OCI-LY7 (cell line): Measurements from ENCODE around the gene TMEM165. TPM values are rescaled to one million over a fixed set of nuclear protein-coding genes. Genes with fewer than 3 reads are reported as not detected.

ENCODE experiments used
- BruUV-seq: library from RNA; stranded (reverse); fragments of 400-500 nt; replicated peaks from 2 replicates; lab custom pipeline; 2021; lab: Mats Ljungman, UMichigan
- CTCF ChIA-PET: fragments of 300-600 bp; sonication (Branson Sonifier 250); formaldehyde crosslinking; loops from one replicate; lab custom pipeline; 2022; ENCODE audit warnings: antibody characterized with exemption; ENCODE audit not compliant: unreplicated experiment; lab: Charles Lee
- POLR2A ChIA-PET: fragments of 300-600 bp; sonication (Branson Sonifier 250); formaldehyde crosslinking; loops from one replicate; lab custom pipeline; 2022; ENCODE audit warnings: antibody characterized with exemption; lab: Charles Lee
- DNase-seq: peaks from one replicate; pipeline ENCODE4 v3.0.0-alpha.2; 2015; ENCODE audit warnings: low spot score
- H2AFZ ChIP-seq: fragments of 200-600 bp; sonication (generic), shearing (Covaris generic); 2 replicates; pipeline ENCODE4 v1.6.1; 2014; ENCODE audit warnings: mild to moderate bottlenecking, antibody characterized with exemption, low read length, moderate library complexity
- H3K27ac ChIP-seq: fragments of 200-600 bp; sonication (generic); 2 replicates; pipeline ENCODE4 v1.5.1; 2014; ENCODE audit warnings: mixed run types, low read depth, mild to moderate bottlenecking, moderate library complexity, low read length, inconsistent platforms; ENCODE audit not compliant: poor library complexity, severe bottlenecking
- H3K36me3 ChIP-seq: fragments of 200-600 bp; sonication (generic); 2 replicates; pipeline ENCODE4 v1.6.1; 2014; ENCODE audit warnings: mild to moderate bottlenecking, antibody characterized with exemption, low read length, moderate library complexity, mixed read lengths; ENCODE audit not compliant: insufficient read depth
- H3K4me1 ChIP-seq: fragments of 200-600 bp; sonication (generic); 2 replicates; pipeline ENCODE4 v1.5.1; 2014; ENCODE audit warnings: mild to moderate bottlenecking, low read length; ENCODE audit not compliant: insufficient read depth, poor library complexity, severe bottlenecking
- H3K4me2 ChIP-seq: fragments of 200-600 bp; sonication (generic); 2 replicates; pipeline ENCODE4 v1.6.1; 2014; ENCODE audit warnings: mild to moderate bottlenecking, low read length
- H3K4me3 ChIP-seq: fragments of 200-600 bp; sonication (generic); 2 replicates; pipeline ENCODE4 v1.5.1; 2014; ENCODE audit warnings: mild to moderate bottlenecking, low read depth, low read length; ENCODE audit not compliant: poor library complexity, severe bottlenecking
- H3K79me2 ChIP-seq: fragments of 200-600 bp; sonication (generic); 2 replicates; pipeline ENCODE4 v1.6.1; 2016; ENCODE audit warnings: low read depth, mild to moderate bottlenecking, low read length, moderate library complexity, mixed read lengths; ENCODE audit not compliant: insufficient read depth
- H3K9me2 ChIP-seq: fragments of 200-600 bp; sonication (generic); 2 replicates; pipeline ENCODE4 v1.6.1; 2016; ENCODE audit warnings: mild to moderate bottlenecking, low read length, mixed read lengths; ENCODE audit not compliant: insufficient read depth
- H3K9me3 ChIP-seq: fragments of 200-600 bp; sonication (generic); 2 replicates; pipeline ENCODE4 v1.6.1; 2014; ENCODE audit warnings: mild to moderate bottlenecking, mixed run types, low read length, mixed read lengths
- H4K20me1 ChIP-seq: fragments of 200-600 bp; sonication (generic); 2 replicates; pipeline ENCODE4 v1.6.1; 2014; ENCODE audit warnings: mild to moderate bottlenecking, antibody characterized with exemption, low read length, moderate library complexity, mixed read lengths; ENCODE audit not compliant: insufficient read depth
- EZH2phosphoT487 ChIP-seq: fragments of 200-600 bp; sonication (generic); IDR thresholded peaks from 2 replicates; pipeline ENCODE4 v1.6.1; 2018; ENCODE audit warnings: low read depth, borderline replicate concordance, mild to moderate bottlenecking, mixed run types, antibody characterized with exemption, low read length, moderate library complexity, mixed read lengths
- intact Hi-C: fragments of 100-400 bp; cut with micrococcal nuclease; formaldehyde crosslinking; loops from one replicate; pipeline ENCODE4 v1.10.0; 2022; ENCODE audit not compliant: unreplicated experiment
- total RNA-seq, 2 experiments: library from RNA; depleted of rRNA in 1 of 2; stranded (reverse); fragments of >200 nt in 1 of 2; shearing (Covaris generic) in 1 of 2; gene quantifications; 2 replicates each; pipeline ENCODE4 v1.2.3, GENCODE V29; 2014 to 2022
- TF ChIP-seq, protein P1 (sequence below): fragments of 200-600 bp; sonication (generic); conservative IDR thresholded peaks from 2 replicates; pipeline ENCODE4 v1.5.1; 2014; ENCODE audit warnings: mild to moderate bottlenecking, antibody characterized with exemption, low read length, moderate library complexity, mixed read lengths

Gene TMEM165
- total RNA-seq, 2 experiments from 2014 or later: 70.8 to 86.1 TPM

DNA sequence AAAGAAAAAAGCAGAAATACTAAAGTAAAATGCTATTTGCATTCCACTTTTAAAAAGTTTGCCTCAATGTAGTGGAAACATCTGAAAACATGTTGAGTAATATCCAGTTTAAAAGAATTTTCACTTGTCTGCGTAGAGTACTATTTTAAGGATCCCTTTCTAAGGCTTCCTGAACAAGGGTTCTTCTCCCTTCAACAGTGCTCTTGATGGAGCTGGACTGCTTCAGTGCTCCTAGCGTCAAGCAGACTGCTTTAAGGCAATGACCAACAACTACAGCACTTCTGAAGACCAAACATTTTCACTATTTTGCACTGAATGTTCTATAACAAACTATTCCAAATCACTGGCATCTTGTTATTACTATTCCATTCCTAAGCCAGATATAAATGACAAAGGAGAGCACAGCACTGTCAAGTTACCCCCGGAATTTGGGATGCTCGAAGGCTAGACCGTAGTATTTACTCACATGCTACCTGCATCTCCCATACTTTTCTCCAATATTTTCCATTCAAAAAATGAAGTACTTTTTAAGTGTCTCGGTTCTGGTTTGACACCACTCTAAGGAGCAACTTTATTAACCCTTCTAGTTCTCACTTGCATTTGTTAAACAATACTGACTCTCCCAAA, 36.1 kb downstream of the TMEM165 start:
- Histone ChIP-seq H3K79me2 (no peaks in the 10 kb centered on the region), H3K4me2 (no peak overlapping the region), H4K20me1 (no peaks in the 10 kb centered on the region), H3K9me3 (no peaks in the 10 kb centered on the region), H3K27ac (no peak overlapping the region), H3K4me1 (no peaks in the 10 kb centered on the region), H3K36me3 (peaks cover 81% of the 10 kb centered on the region), H2AFZ (no peak overlapping the region), H3K9me2 (no peaks in the 10 kb centered on the region), H3K4me3 (no peak overlapping the region)
- CTCF ChIA-PET: interaction anchor here (0.5 kb wide), 1 partner anchor 14 kb away, joined by 3 read pairs; no protein-coding TSS in a partner anchor
- TF ChIP-seq, protein P1, sequence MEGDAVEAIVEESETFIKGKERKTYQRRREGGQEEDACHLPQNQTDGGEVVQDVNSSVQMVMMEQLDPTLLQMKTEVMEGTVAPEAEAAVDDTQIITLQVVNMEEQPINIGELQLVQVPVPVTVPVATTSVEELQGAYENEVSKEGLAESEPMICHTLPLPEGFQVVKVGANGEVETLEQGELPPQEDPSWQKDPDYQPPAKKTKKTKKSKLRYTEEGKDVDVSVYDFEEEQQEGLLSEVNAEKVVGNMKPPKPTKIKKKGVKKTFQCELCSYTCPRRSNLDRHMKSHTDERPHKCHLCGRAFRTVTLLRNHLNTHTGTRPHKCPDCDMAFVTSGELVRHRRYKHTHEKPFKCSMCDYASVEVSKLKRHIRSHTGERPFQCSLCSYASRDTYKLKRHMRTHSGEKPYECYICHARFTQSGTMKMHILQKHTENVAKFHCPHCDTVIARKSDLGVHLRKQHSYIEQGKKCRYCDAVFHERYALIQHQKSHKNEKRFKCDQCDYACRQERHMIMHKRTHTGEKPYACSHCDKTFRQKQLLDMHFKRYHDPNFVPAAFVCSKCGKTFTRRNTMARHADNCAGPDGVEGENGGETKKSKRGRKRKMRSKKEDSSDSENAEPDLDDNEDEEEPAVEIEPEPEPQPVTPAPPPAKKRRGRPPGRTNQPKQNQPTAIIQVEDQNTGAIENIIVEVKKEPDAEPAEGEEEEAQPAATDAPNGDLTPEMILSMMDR: no peak
- no peak for TF ChIP-seq EZH2phosphoT487
- no TSS peak for BruUV-seq
- intact Hi-C loops: no loop called here
- POLR2A ChIA-PET: interaction anchor here (0.7 to 0.8 kb wide), 2 partner anchors 23 to 87 kb away, joined by 3 to 4 read pairs; no protein-coding TSS in a partner anchor
- no peak for DNase-seq

DNA sequence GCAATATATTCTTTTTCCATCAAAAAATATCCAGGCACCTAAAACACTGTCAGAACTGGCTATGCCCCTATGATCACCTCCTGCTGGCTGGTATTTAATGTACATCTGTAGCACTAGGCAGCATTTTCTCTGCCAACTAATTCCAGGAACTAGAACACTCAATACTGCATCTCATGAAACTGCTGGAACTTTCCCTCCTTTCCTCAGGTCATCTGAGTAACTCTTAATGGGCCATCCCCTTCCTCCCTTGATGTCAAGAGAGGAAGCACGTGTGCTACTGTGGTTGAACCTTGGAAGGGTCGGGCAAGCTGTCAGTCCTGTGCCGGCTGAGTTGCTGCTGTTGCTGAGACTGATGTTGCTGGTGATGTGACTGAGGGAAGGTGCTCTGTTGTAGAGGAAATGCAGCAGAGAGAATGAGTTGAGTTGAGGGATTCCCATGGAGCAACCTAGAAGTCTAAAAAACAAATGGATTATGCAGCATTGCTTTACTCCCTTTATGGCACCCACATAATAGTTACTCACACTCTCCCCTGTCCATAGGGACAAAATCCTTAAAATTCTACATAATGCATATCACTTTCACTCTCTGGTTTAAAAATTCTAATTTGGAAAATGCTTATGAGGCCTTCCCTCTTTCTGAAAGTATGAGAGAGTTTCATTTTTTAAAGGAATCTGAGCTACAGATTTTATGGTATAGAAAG, 39.5 kb downstream of the TMEM165 start:
- ChIA-PET POLR2A (interaction anchor here (1.9 kb wide), 1 partner anchor 26 kb away, joined by 5 read pairs; no protein-coding TSS in a partner anchor), CTCF (no interaction called here)
- TF ChIP-seq EZH2phosphoT487: no peak
- TF ChIP-seq, protein P1: no peak
- Histone ChIP-seq H2AFZ (no peak overlapping the region), H3K4me3 (no peak overlapping the region), H3K9me3 (no peaks in the 10 kb centered on the region), H3K4me1 (no peaks in the 10 kb centered on the region), H3K9me2 (no peaks in the 10 kb centered on the region), H3K36me3 (peaks cover 62% of the 10 kb centered on the region), H3K27ac (no peak overlapping the region), H3K4me2 (no peak overlapping the region), H3K79me2 (no peaks in the 10 kb centered on the region), H4K20me1 (no peaks in the 10 kb centered on the region; the same call in 1 of the 2 replicates)
- BruUV-seq: no TSS peak
- no peak for DNase-seq
- intact Hi-C loops: no loop called here
